ENCODE data around the gene CCDC88C.

The CCDC88C gene

GRCh38 chr14:91377700-91378652 is 39.6 kb downstream of the CCDC88C start:
- DNase-seq (ENCODE audit: low read depth) = peak; percentile 38

GRCh38 chr14:91376547-91377477 is 40.8 kb downstream of the CCDC88C start:
- no peak for DNase-seq (ENCODE audit: low read depth)

GRCh38 chr14:91375720-91376452 is 41.7 kb downstream of the CCDC88C start:
- no peak for DNase-seq (ENCODE audit: low read depth)

GRCh38 chr14:91374879-91375702 is 42.5 kb downstream of the CCDC88C start:
- no peak for DNase-seq (ENCODE audit: low read depth)

- DNase-seq (ENCODE audit: low read depth) = no peak
Observed at GRCh38 chr14:91374287-91374878, 43.2 kb downstream of the CCDC88C start.

- peak; percentile 40 for DNase-seq (ENCODE audit: low read depth)
Observed at GRCh38 chr14:91373591-91374254, 43.9 kb downstream of the CCDC88C start.

GRCh38 chr14:91372671-91373495 is 44.7 kb downstream of the CCDC88C start:
- DNase-seq (ENCODE audit: low read depth) = no peak

GRCh38 chr14:91371990-91372375 is 45.6 kb downstream of the CCDC88C start:
- no peak for DNase-seq (ENCODE audit: low read depth)

GRCh38 chr14:91371011-91371989 is 46.3 kb downstream of the CCDC88C start:
- DNase-seq (ENCODE audit: low read depth) = no peak

- peak; percentile 54 for DNase-seq (ENCODE audit: low read depth)
Observed at GRCh38 chr14:91369628-91370445, 47.8 kb downstream of the CCDC88C start.

- no peak for DNase-seq (ENCODE audit: low read depth)
Observed at GRCh38 chr14:91368776-91369416, 48.7 kb downstream of the CCDC88C start.

GRCh38 chr14:91367173-91368171 is 50.1 kb downstream of the CCDC88C start:
- peak; percentile 54 for DNase-seq (ENCODE audit: low read depth)

- no peak for DNase-seq (ENCODE audit: low read depth)
Observed at GRCh38 chr14:91366749-91367148, 50.9 kb downstream of the CCDC88C start.

GRCh38 chr14:91365552-91365951 is 52.1 kb downstream of the CCDC88C start:
- DNase-seq (ENCODE audit: low read depth) = no peak
